ENCODE data around the gene TYRO3. TPM values are rescaled to one million over a fixed set of nuclear protein-coding genes. Genes with fewer than 3 reads are reported as not detected.
"Not testable (repeated sequence)": the region's sequence is repeated elsewhere in the genome, so short reads cannot be mapped to it uniquely, and the experiment has no call there.

The TYRO3 gene
- total RNA-seq, 1 experiment from 2014 or later = 23.2 TPM

DNA sequence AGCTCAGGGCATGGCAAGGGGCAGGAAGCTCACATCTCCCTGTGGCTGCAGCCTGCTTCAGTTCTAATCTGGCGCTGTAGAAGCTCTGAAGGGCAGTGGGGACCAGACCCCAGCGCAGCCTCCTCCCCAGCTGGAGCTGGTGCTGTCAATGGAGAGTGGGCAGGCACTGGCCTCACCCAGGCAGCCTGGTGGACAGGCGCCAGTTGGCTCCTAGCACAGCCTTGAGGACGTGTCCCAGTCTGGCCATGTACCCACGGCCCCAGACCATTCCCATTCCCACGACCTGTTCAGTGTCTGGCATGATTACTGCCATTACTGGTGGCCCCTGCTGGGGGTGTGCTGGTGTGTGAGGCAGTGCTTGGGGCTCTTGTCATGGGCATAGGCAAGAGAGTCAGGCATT lies 16.3 kb downstream of the TYRO3 start:
- no peaks in the 10 kb centered on the region for H3K9me3 ChIP-seq (replicated peaks)

DNA sequence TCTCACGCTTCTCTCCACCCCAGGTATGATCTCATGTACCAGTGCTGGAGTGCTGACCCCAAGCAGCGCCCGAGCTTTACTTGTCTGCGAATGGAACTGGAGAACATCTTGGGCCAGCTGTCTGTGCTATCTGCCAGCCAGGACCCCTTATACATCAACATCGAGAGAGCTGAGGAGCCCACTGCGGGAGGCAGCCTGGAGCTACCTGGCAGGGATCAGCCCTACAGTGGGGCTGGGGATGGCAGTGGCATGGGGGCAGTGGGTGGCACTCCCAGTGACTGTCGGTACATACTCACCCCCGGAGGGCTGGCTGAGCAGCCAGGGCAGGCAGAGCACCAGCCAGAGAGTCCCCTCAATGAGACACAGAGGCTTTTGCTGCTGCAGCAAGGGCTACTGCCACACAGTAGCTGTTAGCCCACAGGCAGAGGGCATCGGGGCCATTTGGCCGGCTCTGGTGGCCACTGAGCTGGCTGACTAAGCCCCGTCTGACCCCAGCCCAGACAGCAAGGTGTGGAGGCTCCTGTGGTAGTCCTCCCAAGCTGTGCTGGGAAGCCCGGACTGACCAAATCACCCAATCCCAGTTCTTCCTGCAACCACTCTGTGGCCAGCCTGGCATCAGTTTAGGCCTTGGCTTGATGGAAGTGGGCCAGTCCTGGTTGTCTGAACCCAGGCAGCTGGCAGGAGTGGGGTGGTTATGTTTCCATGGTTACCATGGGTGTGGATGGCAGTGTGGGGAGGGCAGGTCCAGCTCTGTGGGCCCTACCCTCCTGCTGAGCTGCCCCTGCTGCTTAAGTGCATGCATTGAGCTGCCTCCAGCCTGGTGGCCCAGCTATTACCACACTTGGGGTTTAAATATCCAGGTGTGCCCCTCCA lies 19.1 kb downstream of the TYRO3 start:
- Histone ChIP-seq H3K4me3 (no peak overlapping the region), H3K9me3 (replicated peaks) (no peaks in the 10 kb centered on the region)

More for the DNA sequence above, 16.3 kb downstream of the TYRO3 start:
- H3K27me3 ChIP-seq = no peaks in the 10 kb centered on the region
- H3K36me3 ChIP-seq = peaks cover 10% of the 10 kb centered on the region
- H3K27ac ChIP-seq = no peak overlapping the region
- H3K4me3 ChIP-seq = no peak overlapping the region
- DNase-seq = no peak
- H3K4me1 ChIP-seq = no peaks in the 10 kb centered on the region

DNA sequence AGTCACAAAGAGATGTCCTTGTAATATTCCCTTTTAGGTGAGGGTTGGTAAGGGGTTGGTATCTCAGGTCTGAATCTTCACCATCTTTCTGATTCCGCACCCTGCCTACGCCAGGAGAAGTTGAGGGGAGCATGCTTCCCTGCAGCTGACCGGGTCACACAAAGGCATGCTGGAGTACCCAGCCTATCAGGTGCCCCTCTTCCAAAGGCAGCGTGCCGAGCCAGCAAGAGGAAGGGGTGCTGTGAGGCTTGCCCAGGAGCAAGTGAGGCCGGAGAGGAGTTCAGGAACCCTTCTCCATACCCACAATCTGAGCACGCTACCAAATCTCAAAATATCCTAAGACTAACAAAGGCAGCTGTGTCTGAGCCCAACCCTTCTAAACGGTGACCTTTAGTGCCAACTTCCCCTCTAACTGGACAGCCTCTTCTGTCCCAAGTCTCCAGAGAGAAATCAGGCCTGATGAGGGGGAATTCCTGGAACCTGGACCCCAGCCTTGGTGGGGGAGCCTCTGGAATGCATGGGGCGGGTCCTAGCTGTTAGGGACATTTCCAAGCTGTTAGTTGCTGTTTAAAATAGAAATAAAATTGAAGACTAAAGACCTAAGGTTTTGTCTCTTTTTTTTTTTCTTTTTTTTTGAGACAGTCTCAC lies 19.8 kb downstream of the TYRO3 start:
- H3K27ac ChIP-seq = no peak overlapping the region
- H3K9me3 ChIP-seq (replicated peaks) = no peaks in the 10 kb centered on the region
- no peak for DNase-seq

More for the DNA sequence above, 19.1 kb downstream of the TYRO3 start:
- H3K27me3 ChIP-seq = no peaks in the 10 kb centered on the region
- H3K27ac ChIP-seq = no peak overlapping the region
- peaks cover 7% of the 10 kb centered on the region; the same call in 1 of the 2 replicates for H3K36me3 ChIP-seq
- no peaks in the 10 kb centered on the region for H3K4me1 ChIP-seq
- DNase-seq = no peak

DNA sequence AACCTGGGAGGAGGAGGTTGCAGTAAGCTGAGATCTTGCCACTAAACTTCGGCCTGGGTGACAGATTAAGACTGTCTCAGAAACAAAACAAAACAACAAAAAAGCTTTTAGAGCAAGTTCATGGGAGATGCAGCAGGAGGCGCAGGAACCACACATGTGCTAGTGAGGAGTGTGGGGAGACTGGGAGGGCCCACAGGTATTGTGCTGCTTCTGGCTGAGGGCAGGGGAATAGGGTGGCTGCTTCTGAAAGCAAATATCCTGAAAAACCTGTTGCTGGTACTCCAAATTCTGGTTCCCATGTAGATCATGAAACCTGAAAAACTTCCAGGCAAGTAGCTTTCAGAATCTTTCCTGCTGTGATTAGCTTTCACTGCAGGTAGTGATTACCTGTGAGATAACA lies 22.1 kb downstream of the TYRO3 start:
- Histone ChIP-seq H3K36me3 (peaks cover 4% of the 10 kb centered on the region; the same call in 1 of the 2 replicates), H3K27me3 (no peaks in the 10 kb centered on the region), H3K27ac (no peak overlapping the region), H3K9me3 (replicated peaks) (no peaks in the 10 kb centered on the region), H3K4me1 (peaks cover 4% of the 10 kb centered on the region; the same call in 1 of the 2 replicates), H3K4me3 (no peak overlapping the region)
- no peak for DNase-seq

More for the DNA sequence above, 19.8 kb downstream of the TYRO3 start:
- Histone ChIP-seq H3K4me3 (no peak overlapping the region), H3K27me3 (no peaks in the 10 kb centered on the region), H3K4me1 (peaks cover 3% of the 10 kb centered on the region; the same call in 1 of the 2 replicates), H3K36me3 (peaks cover 7% of the 10 kb centered on the region; the same call in 1 of the 2 replicates)

DNA sequence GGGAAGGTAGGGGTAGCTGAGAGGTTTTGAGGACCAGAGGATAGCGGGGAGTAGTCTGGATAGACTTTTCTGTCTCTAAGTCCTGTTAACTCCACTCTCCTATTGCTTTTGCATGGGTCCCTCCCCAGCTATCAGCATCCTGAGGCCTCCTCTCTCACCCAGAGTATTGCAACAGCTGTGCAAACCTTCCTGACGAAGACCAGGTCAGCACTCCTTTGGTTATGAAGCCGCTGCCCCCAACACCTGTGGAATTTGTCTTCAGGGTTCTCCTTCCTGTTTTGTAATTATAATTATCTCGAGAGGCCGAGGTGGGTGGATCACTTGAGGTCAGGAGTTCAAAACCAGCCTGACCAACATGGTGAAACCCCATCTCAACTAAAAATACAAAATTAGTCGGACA lies 24.8 kb downstream of the TYRO3 start:
- no peak overlapping the region for H3K4me3 ChIP-seq
- H3K4me1 ChIP-seq = peaks cover 4% of the 10 kb centered on the region; the same call in 1 of the 2 replicates
- H3K9me3 ChIP-seq (replicated peaks) = no peaks in the 10 kb centered on the region
- no peak overlapping the region for H3K27ac ChIP-seq
- H3K27me3 ChIP-seq = no peaks in the 10 kb centered on the region
- H3K36me3 ChIP-seq = no peaks in the 10 kb centered on the region
- peak; percentile 33 to 47 for DNase-seq

DNA sequence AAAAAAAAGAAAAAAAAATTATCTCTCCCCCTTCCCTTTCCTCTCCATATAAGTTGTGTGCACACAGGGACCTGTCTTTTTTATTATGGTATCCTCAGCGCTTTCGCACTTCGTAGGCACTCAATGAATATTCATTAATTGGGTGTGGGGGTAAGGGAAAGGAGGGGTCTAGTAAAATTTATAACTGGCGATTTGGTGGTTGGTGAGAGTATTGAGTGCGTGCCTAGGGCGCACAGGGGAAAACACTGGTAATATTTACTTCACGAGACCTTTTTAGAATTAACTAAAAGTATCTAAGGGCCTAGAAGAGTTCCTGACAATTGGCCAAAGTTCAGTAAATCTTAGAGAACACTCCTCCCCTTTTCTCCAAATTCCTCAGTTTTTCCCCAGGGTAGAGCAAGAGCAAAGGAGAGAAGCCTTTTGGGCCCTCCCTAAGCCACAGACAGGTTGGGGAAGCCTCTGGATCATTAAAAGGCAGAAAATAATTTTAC lies 25.7 kb downstream of the TYRO3 start:
- no peaks in the 10 kb centered on the region for H3K27me3 ChIP-seq
- peaks cover 4% of the 10 kb centered on the region; the same call in 1 of the 2 replicates for H3K4me1 ChIP-seq
- H3K4me3 ChIP-seq = no peak overlapping the region
- DNase-seq = no peak
- no peak overlapping the region for H3K27ac ChIP-seq
- no peaks in the 10 kb centered on the region for H3K36me3 ChIP-seq
- H3K9me3 ChIP-seq (replicated peaks) = no peaks in the 10 kb centered on the region

DNA sequence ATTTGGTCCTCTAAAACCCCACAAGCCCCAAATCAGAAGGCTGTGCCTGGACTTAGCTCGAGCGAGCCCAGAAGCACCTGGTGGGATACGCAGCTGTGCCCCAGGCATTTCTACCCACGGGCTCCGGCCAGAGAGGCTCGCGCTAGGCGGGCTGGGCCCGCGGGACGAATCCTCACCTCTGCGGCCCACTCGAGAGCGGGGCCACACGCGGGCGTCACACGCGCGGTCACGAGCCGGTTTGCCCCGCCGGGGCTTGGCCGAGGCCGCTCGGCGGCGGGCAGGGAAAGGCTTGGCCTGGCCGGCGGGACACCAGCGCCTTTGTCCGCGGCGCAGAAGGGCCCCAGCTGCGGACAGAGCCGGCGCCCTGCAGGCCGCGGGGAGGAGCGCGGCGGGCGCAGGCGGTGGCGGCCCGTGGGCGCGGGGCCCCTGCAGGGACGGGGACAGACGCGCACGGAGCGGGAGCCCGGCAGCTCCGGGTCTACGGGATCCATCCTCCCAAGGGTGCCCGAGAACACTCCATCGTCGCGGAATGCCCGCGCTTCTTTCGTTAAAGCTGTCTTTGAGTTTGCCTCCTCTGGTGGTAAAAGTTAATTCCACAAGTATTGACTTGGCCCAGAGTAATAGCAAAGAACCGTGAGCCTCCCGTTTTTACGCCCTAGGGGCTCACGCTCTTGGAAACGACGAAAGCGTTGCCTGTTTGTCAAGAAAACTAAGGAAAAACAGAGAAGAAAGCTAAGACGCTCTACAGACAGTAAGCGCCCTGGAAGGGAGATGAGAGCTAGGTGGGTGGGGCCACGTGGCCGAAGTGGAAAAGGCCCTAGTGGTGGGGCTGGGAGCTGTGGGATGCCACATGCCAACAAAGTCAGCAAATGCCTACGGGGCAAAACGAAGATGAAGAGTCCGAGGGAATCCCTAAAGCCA lies 26.4 kb downstream of the TYRO3 start:
- H3K27ac ChIP-seq = no peak overlapping the region
- no peaks in the 10 kb centered on the region for H3K36me3 ChIP-seq
- no peak for DNase-seq
- no peak overlapping the region for H3K4me3 ChIP-seq
- H3K4me1 ChIP-seq = peaks cover 4% of the 10 kb centered on the region; the same call in 1 of the 2 replicates
- no peaks in the 10 kb centered on the region for H3K9me3 ChIP-seq (replicated peaks)
- no peaks in the 10 kb centered on the region for H3K27me3 ChIP-seq

DNA sequence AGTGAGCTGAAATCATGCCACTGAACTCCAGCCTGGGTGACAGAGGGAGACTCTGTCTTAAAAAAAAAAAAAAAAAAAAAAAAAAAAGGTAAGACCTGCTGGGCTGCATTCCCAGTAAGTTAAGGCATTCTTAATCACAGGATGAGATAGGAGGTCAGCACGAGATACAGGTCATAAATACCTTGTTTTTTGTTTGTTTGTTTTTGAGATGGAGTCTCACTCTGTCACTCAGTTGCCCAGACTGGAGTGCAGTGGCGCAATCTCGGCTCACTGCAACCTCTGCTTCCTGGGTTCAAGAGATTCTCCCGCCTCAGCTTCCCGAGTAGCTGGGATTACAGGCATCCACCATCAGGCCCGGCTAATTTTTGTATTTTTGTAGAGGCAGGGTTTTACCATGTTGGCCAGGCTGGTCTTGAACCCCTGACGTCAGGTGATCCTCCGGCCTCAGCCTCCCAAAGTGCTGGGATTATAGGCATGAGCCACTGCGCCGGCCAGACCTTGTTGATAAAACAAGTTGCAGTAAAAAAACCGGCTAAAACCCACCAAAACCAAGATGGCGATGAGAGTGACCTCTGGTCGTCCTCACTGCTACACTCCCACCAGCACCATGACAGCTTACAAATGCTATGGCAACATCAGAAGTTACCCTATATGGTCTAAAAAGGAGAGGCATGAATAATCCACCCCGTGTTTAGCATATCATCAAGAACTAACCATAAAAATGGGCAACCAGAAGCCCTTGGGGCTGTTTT lies 27.7 kb downstream of the TYRO3 start:
- H3K4me1 ChIP-seq; H3K27ac ChIP-seq; H3K4me3 ChIP-seq; H3K36me3 ChIP-seq; H3K9me3 ChIP-seq (replicated peaks); H3K27me3 ChIP-seq; DNase-seq: not testable (repeated sequence)

DNA sequence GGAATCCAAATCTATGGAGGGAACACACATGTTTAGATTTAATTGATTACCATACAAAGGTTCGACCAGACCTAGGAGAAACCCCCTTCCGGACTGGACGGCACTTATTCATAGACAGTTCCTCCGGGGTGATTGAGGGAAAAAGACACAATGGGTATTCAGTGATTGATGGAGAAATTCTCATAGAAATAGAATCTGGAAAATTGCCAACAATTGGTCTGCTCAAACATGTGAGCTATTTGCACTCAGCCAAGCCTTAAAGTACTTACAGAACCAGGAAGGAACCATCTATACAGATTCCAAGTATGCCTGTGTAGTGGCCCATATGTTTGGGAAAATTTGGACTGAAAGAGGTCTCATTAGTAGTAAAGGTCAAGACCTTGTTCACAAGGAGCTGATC lies 30.0 kb downstream of the TYRO3 start:
- H3K4me1 ChIP-seq, DNase-seq: not testable (repeated sequence)

DNA sequence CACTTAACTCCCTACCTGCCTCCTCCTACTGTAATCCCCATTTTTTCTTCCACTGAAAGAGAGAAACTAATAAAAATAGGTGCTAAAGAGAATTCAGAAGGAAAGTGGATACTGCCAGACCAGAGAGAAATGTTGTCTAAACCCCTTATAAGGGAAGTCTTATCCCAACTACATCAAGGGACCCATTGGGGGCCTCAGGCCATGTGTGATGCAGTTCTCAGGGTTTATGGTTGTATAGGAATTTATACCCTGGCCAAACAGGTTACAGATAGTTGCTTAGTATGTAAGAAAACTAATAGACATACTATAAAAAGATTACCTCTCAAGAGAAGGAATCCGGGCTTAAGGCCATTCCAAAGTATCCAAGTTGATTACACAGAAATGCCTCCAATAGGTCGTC lies 30.6 kb downstream of the TYRO3 start:
- not testable (repeated sequence) for H3K27me3 ChIP-seq; H3K27ac ChIP-seq; H3K4me3 ChIP-seq; H3K4me1 ChIP-seq; H3K9me3 ChIP-seq (replicated peaks); H3K36me3 ChIP-seq; DNase-seq

More for the DNA sequence above, 30.0 kb downstream of the TYRO3 start:
- not testable (repeated sequence) for H3K4me3 ChIP-seq; H3K27me3 ChIP-seq; H3K36me3 ChIP-seq; H3K9me3 ChIP-seq (replicated peaks); H3K27ac ChIP-seq

DNA sequence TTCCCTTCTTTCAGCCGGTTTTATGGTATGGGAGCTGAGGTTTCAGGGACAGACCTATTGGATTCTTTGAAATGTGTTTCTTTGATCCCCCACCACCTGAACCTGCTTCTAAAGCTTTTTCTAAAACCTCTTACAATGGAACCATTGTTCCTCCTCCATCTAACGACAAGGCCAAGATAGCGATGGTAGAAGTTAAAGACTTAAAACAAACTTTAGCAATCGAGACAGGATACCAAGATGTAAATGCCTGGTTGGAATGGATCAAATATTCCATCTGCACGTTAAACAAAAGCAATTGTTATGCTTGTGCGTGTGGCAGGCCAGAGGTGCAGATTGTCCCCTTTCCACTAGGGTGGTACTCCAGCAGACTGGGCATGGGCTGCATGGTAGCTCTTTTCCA lies 32.2 kb downstream of the TYRO3 start:
- H3K4me3 ChIP-seq; H3K36me3 ChIP-seq; DNase-seq; H3K9me3 ChIP-seq (replicated peaks); H3K4me1 ChIP-seq; H3K27ac ChIP-seq; H3K27me3 ChIP-seq: not testable (repeated sequence)

DNA sequence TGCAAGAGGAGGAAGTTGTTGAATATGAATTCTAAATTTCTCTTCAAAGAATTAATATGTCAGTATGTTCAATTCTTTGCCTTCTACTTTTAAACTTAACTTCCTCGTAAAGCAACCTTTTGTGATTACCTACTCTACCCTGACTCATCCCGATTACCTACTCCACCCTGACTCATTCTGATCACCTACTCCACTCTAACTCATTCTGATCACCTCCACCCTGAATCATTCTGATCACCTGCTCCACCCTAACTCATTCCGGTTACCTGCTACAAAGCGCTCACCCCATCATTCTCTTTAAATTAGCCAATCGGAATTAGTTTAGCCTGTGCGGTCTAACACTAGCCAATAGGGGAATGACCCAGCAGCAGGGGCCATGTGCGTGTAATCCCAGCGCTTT lies 33.7 kb downstream of the TYRO3 start:
- not testable (repeated sequence) for DNase-seq; H3K36me3 ChIP-seq; H3K4me1 ChIP-seq; H3K4me3 ChIP-seq; H3K27me3 ChIP-seq; H3K9me3 ChIP-seq (replicated peaks); H3K27ac ChIP-seq

DNA sequence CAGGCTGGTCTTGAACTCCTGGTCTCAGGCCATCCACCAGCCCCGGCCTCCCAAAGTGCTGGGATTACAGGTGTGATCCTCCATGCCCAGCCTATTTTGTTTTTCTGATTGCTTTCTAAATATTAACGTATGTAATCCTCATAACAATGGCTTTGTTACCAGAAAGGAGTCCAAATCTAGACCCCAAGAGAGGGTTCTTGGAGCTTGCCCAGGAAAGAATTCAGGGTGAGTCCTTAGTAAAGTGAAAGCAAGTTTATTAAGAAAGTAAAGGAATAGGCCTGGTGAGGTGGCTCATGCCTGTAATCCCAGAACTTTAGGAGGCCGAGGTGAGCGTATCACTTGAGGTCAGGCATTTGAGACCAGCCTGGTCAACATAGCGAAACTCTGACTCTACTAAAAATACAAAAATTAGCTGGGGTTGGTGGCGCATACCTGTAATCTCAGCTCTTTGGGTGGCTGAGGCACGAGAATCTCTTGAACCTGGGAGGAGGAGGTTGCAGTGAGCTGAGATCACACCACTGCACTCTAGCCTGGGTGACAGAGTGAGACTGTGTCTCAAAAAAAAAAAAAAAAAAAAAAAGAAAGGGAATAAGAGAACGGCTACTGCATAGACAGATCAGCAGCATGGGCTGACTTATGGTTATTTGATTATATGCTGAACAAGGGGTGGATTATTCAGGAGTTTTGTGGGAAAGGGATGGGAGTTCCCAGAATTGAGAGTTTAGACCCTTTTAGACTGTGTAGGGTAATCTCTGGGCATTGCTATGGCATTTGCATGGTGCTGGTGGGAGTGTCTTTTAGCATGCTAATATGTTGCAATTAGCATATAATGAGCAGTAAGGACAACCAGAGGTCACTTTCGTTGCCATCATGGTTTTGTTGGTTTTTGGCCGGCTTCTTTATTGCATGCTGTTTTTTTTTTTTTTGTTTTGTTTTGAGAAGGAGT lies 36.1 kb downstream of the TYRO3 start:
- DNase-seq = no peak
- Histone ChIP-seq H3K4me1 (no peaks in the 10 kb centered on the region), H3K27me3 (no peaks in the 10 kb centered on the region), H3K9me3 (replicated peaks) (no peaks in the 10 kb centered on the region), H3K4me3 (no peak overlapping the region), H3K27ac (no peak overlapping the region), H3K36me3 (no peaks in the 10 kb centered on the region)
